A549 (cell line): ENCODE measurements around the gene KRT6B. TPM values are rescaled to one million over a fixed set of nuclear protein-coding genes. Genes with fewer than 3 reads are reported as not detected.

Experiments used
- ATAC-seq, 2 experiments: fragments of 200-7000 bp in 1 of 2; fragments of >200 bp in 1 of 2; cut with Nextera tagmentation in 1 of 2; cut with Tn5 transposase in 1 of 2; 3 replicates each; pipeline versions ENCODE4 v1.8.0 to v1.9.1; 2018 to 2020; ENCODE audit warnings: mild to moderate bottlenecking in 1 of 2, moderate library complexity in 1 of 2
- CTCF ChIA-PET: fragments of 300-600 bp; sonication (Branson Sonifier 250); formaldehyde crosslinking; extraction: SDS; loops from one replicate; lab custom pipeline; 2021; ENCODE audit warnings: antibody characterized with exemption, inconsistent platforms; lab: Yijun Ruan, JAX
- POLR2A ChIA-PET: fragments of 350-600 bp; formaldehyde crosslinking; extraction: SDS; loops from one replicate; lab custom pipeline; 2021; ENCODE audit warnings: antibody characterized with exemption, inconsistent platforms; lab: Yijun Ruan, JAX
- DNase-seq, 2 experiments: peaks; one replicate each; pipeline versions ENCODE4 v3.0.0 to v3.0.0-alpha.2; 2011 to 2016; ENCODE audit warnings: low read depth in 1 of 2, low spot score in 1 of 2
- FAIRE-seq: peaks from 2 replicates; lab custom pipeline; 2011; peaks lifted over from hg19 to GRCh38; lab: Jason Lieb, UNC
- H3K27ac ChIP-seq, 2 experiments: fragments of >200 bp; sonication (Bioruptor Twin); formaldehyde crosslinking; 3 replicates each; pipeline ENCODE4 v1.5.1; 2016 to 2017
- H3K4me1 ChIP-seq: fragments of >200 bp; sonication (Bioruptor Twin); formaldehyde crosslinking; 3 replicates; pipeline ENCODE4 v1.6.1; 2016
- H3K4me2 ChIP-seq: fragments of >200 bp; sonication (Bioruptor Twin); formaldehyde crosslinking; 3 replicates; pipeline ENCODE4 v1.6.1; 2016
- H3K4me3 ChIP-seq: fragments of >200 bp; sonication (Bioruptor Twin); formaldehyde crosslinking; 3 replicates; pipeline ENCODE4 v1.5.1; 2016
- H3K9me3 ChIP-seq: fragments of >200 bp; sonication (Bioruptor Twin); formaldehyde crosslinking; 3 replicates; pipeline ENCODE4 v1.6.1; 2016
- BHLHE40 ChIP-seq: IDR thresholded peaks from 2 replicates; pipeline ENCODE4 v1.6.1; 2012; ENCODE audit warnings: low read depth, low read length, inconsistent platforms
- CHD2 ChIP-seq: fragments of 150-350 bp; IDR thresholded peaks from 2 replicates; pipeline ENCODE4 v1.6.1; 2014; ENCODE audit warnings: low read length; ENCODE audit not compliant: partially characterized antibody
- CHD4 ChIP-seq: fragments of 200-600 bp; sonication (generic); IDR thresholded peaks from 2 replicates; pipeline ENCODE4 v1.6.1; 2016; ENCODE audit warnings: antibody characterized with exemption, mild to moderate bottlenecking, borderline replicate concordance
- CTCF ChIP-seq: fragments of >200 bp; sonication (Bioruptor Twin); formaldehyde crosslinking; IDR thresholded peaks from 3 replicates; pipeline ENCODE4 v1.5.1; 2016
- EHMT2 ChIP-seq: fragments of 200-600 bp; sonication (generic); IDR thresholded peaks from 2 replicates; pipeline ENCODE4 v1.6.1; 2016; ENCODE audit warnings: antibody characterized with exemption, low read depth, mild to moderate bottlenecking, moderate library complexity
- ESRRA ChIP-seq: fragments of 150-350 bp; IDR thresholded peaks from 2 replicates; pipeline ENCODE4 v1.6.1; 2014; ENCODE audit warnings: mild to moderate bottlenecking, low read length, borderline replicate concordance
- FOSL2 ChIP-seq, 2 experiments: fragments of 450-650 bp in 1 of 2; fragments of >200 bp in 1 of 2; sonication (Bioruptor Twin) in 1 of 2; formaldehyde crosslinking; IDR thresholded peaks; 2 replicates each; pipeline versions ENCODE4 v1.5.0 to v1.6.1; 2016 to 2020; ENCODE audit warnings: mild to moderate bottlenecking in 1 of 2, moderate library complexity in 1 of 2
- FOXS1 ChIP-seq: fragments of 250-450 bp; sonication (Bioruptor Pico); IDR thresholded peaks from 2 replicates; pipeline ENCODE4 v1.5.0; 2020; ENCODE audit warnings: mild to moderate bottlenecking, moderate library complexity
- HES2 ChIP-seq: fragments of >200 bp; sonication (Bioruptor Twin); formaldehyde crosslinking; IDR thresholded peaks from 2 replicates; pipeline ENCODE4 v1.6.1; 2016
- HOXA7 ChIP-seq: fragments of 250-450 bp; sonication (Bioruptor Pico); IDR thresholded peaks from 2 replicates; pipeline ENCODE4 v1.5.0; 2020; ENCODE audit warnings: mild to moderate bottlenecking, moderate library complexity
- HOXB13 ChIP-seq: fragments of 250-450 bp; sonication (Bioruptor Pico); IDR thresholded peaks from 2 replicates; pipeline ENCODE4 v1.5.0; 2020; ENCODE audit warnings: low read depth, mild to moderate bottlenecking, moderate library complexity
- HOXB5 ChIP-seq: fragments of 250-450 bp; sonication (Bioruptor Pico); IDR thresholded peaks from 2 replicates; pipeline ENCODE4 v1.5.0; 2020; ENCODE audit warnings: mild to moderate bottlenecking, moderate library complexity
- JUNB ChIP-seq: fragments of >200 bp; sonication (Bioruptor Twin); formaldehyde crosslinking; IDR thresholded peaks from 2 replicates; pipeline ENCODE4 v1.6.1; 2016
- KDM1A ChIP-seq: fragments of 200-600 bp; sonication (generic); IDR thresholded peaks from 2 replicates; pipeline ENCODE4 v1.6.1; 2016; ENCODE audit warnings: low read depth, mild to moderate bottlenecking
- KDM5A ChIP-seq: fragments of 200-600 bp; sonication (generic); IDR thresholded peaks from 2 replicates; pipeline ENCODE4 v1.6.1; 2016; ENCODE audit warnings: antibody characterized with exemption, mild to moderate bottlenecking
- NPAS2 ChIP-seq: fragments of 250-450 bp; sonication (Bioruptor Pico); IDR thresholded peaks from 2 replicates; pipeline ENCODE4 v1.8.0; 2022; ENCODE audit warnings: mild to moderate bottlenecking, moderate library complexity, borderline replicate concordance
- PHF8 ChIP-seq: fragments of 200-600 bp; sonication (generic); IDR thresholded peaks from 2 replicates; pipeline ENCODE4 v1.6.1; 2016; ENCODE audit warnings: low read depth, mild to moderate bottlenecking, antibody characterized with exemption, moderate library complexity, borderline replicate concordance
- REST ChIP-seq: fragments of 200-600 bp; sonication (generic); IDR thresholded peaks from 2 replicates; pipeline ENCODE4 v1.6.1; 2016; ENCODE audit warnings: antibody characterized with exemption, mild to moderate bottlenecking, moderate library complexity
- ZC3H11A ChIP-seq: fragments of 450-650 bp; IDR thresholded peaks from 2 replicates; pipeline ENCODE4 v1.6.1; 2014; ENCODE audit warnings: antibody characterized with exemption, mild to moderate bottlenecking
- ZFP36 ChIP-seq: fragments of 450-650 bp; IDR thresholded peaks from 2 replicates; pipeline ENCODE4 v1.6.1; 2014; ENCODE audit warnings: borderline replicate concordance; ENCODE audit not compliant: partially characterized antibody
- ZNF302 ChIP-seq: fragments of 250-450 bp; sonication (Bioruptor Pico); IDR thresholded peaks from 2 replicates; pipeline ENCODE4 v1.9.0; 2021; ENCODE audit warnings: inconsistent platforms, mild to moderate bottlenecking, moderate library complexity
- ZSCAN20 ChIP-seq: fragments of 250-450 bp; sonication (Bioruptor Pico); IDR thresholded peaks from 2 replicates; pipeline ENCODE4 v1.8.0; 2022; ENCODE audit warnings: mild to moderate bottlenecking, moderate library complexity
- WGBS: methylation state at CpG from one replicate; pipeline ENCODE4 v1.1.6; 2017; ENCODE audit errors: missing lambda C conversion rate; 5-methylcytosine and 5-hydroxymethylcytosine counted together
- polyA plus RNA-seq, 4 experiments: library from polyadenylated mRNA; depleted of rRNA in 3 of 4; stranded (reverse); fragments of >200 nt; fragmentation: RNase III in 1 of 4; extraction: RNeasy Plus Mini Kit Qiagen cat#74134 plus additional on column Dnase treatment in 1 of 4; gene quantifications; 2 replicates in 3 of 4; 3 replicates in 1 of 4; pipeline ENCODE4 v1.2.3, GENCODE V29; 2011 to 2017
- TF ChIP-seq, protein P1 (sequence below): IDR thresholded peaks from 2 replicates; pipeline ENCODE4 v1.6.1; 2012; ENCODE audit warnings: low read depth, borderline replicate concordance
- TF ChIP-seq, protein P2 (sequence below): fragments of >200 bp; sonication (Bioruptor Twin); formaldehyde crosslinking; IDR thresholded peaks from 3 replicates; pipeline ENCODE4 v1.6.1; 2016
- TF ChIP-seq, protein P3 (sequence below): fragments of 450-650 bp; IDR thresholded peaks from 2 replicates; pipeline ENCODE4 v1.6.1; 2014; ENCODE audit warnings: antibody characterized with exemption

The KRT6B gene
- polyA plus RNA-seq, 2 of the 4 experiments (the other 2 are of a cell fraction), result not detected

GRCh38 chr12:52440821-52441319 is 11.1 kb downstream of the KRT6B start (continued):
- TF ChIP-seq CTCF (no peak), ZNF302 (no peak), HOXB13 (no peak), EHMT2 (no peak), FOSL2 (IDR thresholded peaks at IDR 0.05) (no peak), FOSL2 (CRISPR knock-in tag; IDR thresholded peaks at IDR 0.05) (no peak), CHD2 (no peak), KDM1A (no peak), ZSCAN20 (CRISPR knock-in tag) (no peak), NPAS2 (CRISPR knock-in tag) (no peak), PHF8 (no peak)

DNA sequence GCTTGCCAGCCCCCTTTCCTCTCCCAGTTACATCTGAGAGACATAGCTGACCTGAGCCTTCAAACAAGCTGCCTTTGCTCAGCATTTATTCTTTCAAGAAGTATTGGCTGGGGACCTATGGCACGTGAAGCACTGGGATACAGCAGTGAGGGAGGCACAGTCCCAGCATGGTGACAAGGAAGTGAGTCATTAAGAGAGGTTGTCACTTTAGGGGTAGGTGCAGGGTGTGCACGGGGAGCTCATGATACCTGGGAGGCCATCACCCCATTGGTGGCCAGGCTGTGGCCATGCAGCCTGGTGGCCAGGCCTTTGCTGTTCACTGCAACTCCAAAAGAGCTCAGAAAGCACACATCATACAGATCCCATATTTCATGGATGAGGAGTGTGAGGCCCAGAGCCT is 12.1 kb downstream of the KRT6B start:
- CTCF ChIA-PET, result interaction anchor here (1.1 to 1.5 kb wide), 5 partner anchors 27 to 431 kb away, joined by 3 to 6 read pairs (median 3); no protein-coding TSS in a partner anchor
- peak overlapping the region in 1 of 2 experiments; percentile 79; a peak in 2 of 6 replicates for H3K27ac ChIP-seq
- H3K4me3 ChIP-seq, result no peak overlapping the region
- no peak for FAIRE-seq
- no peak overlapping the region for H3K4me2 ChIP-seq
- POLR2A ChIA-PET, result no interaction called here
- no peaks in the 10 kb centered on the region for H3K9me3 ChIP-seq
- H3K4me1 ChIP-seq, result peaks cover 28% of the 10 kb centered on the region
- WGBS, result 44% methylated on average over 2 of the region's 2 CpGs
- TF ChIP-seq KDM5A (no peak), HOXB5 (CRISPR knock-in tag) (no peak), ZFP36 (no peak), HES2 (no peak), JUNB (no peak), FOXS1 (CRISPR knock-in tag) (no peak), CHD4 (no peak), BHLHE40 (no peak), REST (no peak), ZSCAN20 (CRISPR knock-in tag) (no peak), ZC3H11A (no peak), ESRRA (no peak), HOXB13 (no peak), HOXA7 (CRISPR knock-in tag) (no peak)
- TF ChIP-seq, protein P1, sequence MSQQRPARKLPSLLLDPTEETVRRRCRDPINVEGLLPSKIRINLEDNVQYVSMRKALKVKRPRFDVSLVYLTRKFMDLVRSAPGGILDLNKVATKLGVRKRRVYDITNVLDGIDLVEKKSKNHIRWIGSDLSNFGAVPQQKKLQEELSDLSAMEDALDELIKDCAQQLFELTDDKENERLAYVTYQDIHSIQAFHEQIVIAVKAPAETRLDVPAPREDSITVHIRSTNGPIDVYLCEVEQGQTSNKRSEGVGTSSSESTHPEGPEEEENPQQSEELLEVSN, result no peak
- TF ChIP-seq, protein P2, sequence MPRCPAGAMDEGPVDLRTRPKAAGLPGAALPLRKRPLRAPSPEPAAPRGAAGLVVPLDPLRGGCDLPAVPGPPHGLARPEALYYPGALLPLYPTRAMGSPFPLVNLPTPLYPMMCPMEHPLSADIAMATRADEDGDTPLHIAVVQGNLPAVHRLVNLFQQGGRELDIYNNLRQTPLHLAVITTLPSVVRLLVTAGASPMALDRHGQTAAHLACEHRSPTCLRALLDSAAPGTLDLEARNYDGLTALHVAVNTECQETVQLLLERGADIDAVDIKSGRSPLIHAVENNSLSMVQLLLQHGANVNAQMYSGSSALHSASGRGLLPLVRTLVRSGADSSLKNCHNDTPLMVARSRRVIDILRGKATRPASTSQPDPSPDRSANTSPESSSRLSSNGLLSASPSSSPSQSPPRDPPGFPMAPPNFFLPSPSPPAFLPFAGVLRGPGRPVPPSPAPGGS, result no peak
- TF ChIP-seq, protein P3, sequence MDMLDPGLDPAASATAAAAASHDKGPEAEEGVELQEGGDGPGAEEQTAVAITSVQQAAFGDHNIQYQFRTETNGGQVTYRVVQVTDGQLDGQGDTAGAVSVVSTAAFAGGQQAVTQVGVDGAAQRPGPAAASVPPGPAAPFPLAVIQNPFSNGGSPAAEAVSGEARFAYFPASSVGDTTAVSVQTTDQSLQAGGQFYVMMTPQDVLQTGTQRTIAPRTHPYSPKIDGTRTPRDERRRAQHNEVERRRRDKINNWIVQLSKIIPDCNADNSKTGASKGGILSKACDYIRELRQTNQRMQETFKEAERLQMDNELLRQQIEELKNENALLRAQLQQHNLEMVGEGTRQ, result no peak
- DNase-seq, result no peak
- no peak for ATAC-seq
